Eye (tissue), 1 donor: ENCODE measurements around the gene PCED1B.

ENCODE experiments used
- DNase-seq: peaks from one replicate; pipeline ENCODE4 v3.0.0-alpha.2; 2015

The PCED1B gene

DNA sequence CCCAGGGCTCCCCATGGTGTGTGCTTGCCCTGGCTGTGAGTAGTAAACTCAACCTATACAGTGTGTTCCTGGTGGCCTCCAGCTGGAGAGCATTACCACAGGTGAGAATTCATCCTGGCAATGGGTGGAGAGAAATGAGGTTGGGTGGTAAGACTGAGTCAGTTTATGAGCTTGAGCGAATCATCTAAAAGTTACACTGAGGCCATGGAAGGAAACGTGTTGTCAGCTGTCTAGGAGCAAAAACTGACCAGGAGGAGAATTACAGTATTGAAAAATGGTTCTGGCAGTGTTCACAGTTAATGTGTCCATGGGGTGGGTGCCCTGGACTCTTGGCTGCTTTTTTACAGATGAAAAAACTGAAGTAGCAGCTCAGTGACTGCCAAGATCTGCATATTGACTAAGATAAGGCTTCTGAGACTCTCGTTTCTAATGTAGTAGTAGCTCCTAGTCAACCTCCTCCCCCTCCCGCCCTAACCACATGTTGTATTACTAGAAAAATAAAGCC, 202.3 kb downstream of the PCED1B start:
- no peak for DNase-seq

GRCh38 chr12:47282206-47282605, 202.8 kb downstream of the PCED1B start:
- DNase-seq: no peak
